HG02763 (cell line): Measurements from ENCODE around the gene IQSEC3.
"Not testable (repeated sequence)": the region's sequence is repeated elsewhere in the genome, so short reads cannot be mapped to it uniquely, and the experiment has no call there.

Source experiments
- ATAC-seq: cut with Tn5 transposase; IDR thresholded peaks from one replicate; pipeline ENCODE4 v1.9.1; 2021; ENCODE audit warnings: mild to moderate bottlenecking, moderate library complexity; ENCODE audit not compliant: unreplicated experiment

IQSEC3 gene

GRCh38 chr12:212715-213526, 146.4 kb downstream of the IQSEC3 start:
- ATAC-seq, result no peak

GRCh38 chr12:213527-213932, 147.0 kb downstream of the IQSEC3 start:
- no peak for ATAC-seq

GRCh38 chr12:214003-214741, 147.6 kb downstream of the IQSEC3 start, which contains the start of gene SLC6A12:
Gene SLC6A12, minus strand, starts transcription at chr12:214157. Its CDS starts 4,171 bp downstream, at chr12:209986.
- no peak for ATAC-seq

GRCh38 chr12:215116-215515, 148.5 kb downstream of the IQSEC3 start:
- no peak for ATAC-seq

GRCh38 chr12:217029-217428, 150.5 kb downstream of the IQSEC3 start:
- not testable (repeated sequence) for ATAC-seq

GRCh38 chr12:218221-218620, 151.7 kb downstream of the IQSEC3 start:
- ATAC-seq, result no peak

GRCh38 chr12:218728-219590, 152.4 kb downstream of the IQSEC3 start:
- ATAC-seq, result no peak

GRCh38 chr12:219891-220352, 153.4 kb downstream of the IQSEC3 start:
- ATAC-seq, result no peak

GRCh38 chr12:220491-220890, 153.9 kb downstream of the IQSEC3 start:
- no peak for ATAC-seq

- no peak for ATAC-seq
These were observed 154.5 kb downstream of the IQSEC3 start for GRCh38 chr12:220946-221550.

- no peak for ATAC-seq
These were observed 155.2 kb downstream of the IQSEC3 start for GRCh38 chr12:221736-222135.

GRCh38 chr12:223841-224240, 157.3 kb downstream of the IQSEC3 start:
- ATAC-seq, result no peak

GRCh38 chr12:224330-224729, 157.8 kb downstream of the IQSEC3 start:
- no peak for ATAC-seq

- ATAC-seq, result no peak
These were observed 158.4 kb downstream of the IQSEC3 start for GRCh38 chr12:225012-225411.

- no peak for ATAC-seq
These were observed 159.8 kb downstream of the IQSEC3 start for GRCh38 chr12:226401-226800.

- no peak for ATAC-seq
These were observed 160.8 kb downstream of the IQSEC3 start for GRCh38 chr12:227286-227915.
